ENCODE measurements around the gene FBP2. TPM values are rescaled to one million over a fixed set of nuclear protein-coding genes. Genes with fewer than 3 reads are reported as not detected.

The FBP2 gene
- total and polyA plus RNA-seq, 2 experiments from 2014 or later: not detected

DNA sequence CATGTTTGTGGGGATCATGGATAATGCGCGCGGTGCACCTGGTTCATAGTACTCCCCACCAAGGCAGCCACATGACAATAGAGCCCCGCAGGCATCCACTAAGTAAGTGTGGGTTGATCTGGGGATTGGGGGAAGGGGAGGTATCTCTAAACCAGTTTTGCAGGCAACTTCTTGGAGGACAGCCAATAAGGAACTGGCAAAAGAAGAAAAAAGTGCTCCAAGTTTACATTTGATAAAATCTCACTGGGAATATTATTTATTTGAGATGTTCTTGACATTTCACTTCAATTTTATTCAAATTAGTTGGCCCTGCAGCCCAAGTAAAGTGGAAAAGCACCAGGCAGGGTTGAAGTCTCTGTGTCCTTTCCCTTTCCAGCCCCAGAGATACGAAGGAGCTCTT lies 37.2 kb upstream of the FBP2 start (continued):
- TF ChIP-seq, protein P1, sequence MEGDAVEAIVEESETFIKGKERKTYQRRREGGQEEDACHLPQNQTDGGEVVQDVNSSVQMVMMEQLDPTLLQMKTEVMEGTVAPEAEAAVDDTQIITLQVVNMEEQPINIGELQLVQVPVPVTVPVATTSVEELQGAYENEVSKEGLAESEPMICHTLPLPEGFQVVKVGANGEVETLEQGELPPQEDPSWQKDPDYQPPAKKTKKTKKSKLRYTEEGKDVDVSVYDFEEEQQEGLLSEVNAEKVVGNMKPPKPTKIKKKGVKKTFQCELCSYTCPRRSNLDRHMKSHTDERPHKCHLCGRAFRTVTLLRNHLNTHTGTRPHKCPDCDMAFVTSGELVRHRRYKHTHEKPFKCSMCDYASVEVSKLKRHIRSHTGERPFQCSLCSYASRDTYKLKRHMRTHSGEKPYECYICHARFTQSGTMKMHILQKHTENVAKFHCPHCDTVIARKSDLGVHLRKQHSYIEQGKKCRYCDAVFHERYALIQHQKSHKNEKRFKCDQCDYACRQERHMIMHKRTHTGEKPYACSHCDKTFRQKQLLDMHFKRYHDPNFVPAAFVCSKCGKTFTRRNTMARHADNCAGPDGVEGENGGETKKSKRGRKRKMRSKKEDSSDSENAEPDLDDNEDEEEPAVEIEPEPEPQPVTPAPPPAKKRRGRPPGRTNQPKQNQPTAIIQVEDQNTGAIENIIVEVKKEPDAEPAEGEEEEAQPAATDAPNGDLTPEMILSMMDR (conservative IDR thresholded peaks at IDR 0.05; ENCODE audit: low read depth in 2 of 2): no peak

DNA sequence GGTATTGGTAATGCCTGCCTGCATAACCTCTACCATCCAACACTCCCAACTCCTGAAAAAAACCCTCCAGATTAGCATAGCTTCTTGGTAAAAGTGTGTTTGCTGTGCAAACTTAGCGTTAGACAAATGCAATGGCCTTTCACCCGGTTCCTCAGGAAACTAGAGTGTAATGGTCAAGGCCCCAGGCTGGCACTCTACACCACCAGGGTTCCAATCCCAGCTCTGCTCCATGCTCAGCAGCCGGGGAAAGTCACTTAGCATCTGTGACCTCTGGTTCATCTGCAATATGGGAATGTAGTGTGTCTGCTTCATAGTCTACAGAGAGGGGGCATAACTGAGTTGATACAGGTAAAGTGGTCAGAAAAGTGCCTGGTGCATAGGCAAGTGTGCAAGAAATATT lies 36.7 kb upstream of the FBP2 start:
- Histone ChIP-seq H3K4me3 (no peak overlapping the region), H3K27ac (ENCODE audit: low read depth) (no peak overlapping the region), H2AFZ (no peak overlapping the region), H4K20me1 (replicated peaks; ENCODE audit: insufficient read depth) (no peaks in the 10 kb centered on the region), H3K4me1 (ENCODE audit: insufficient read depth) (peaks cover 24% of the 10 kb centered on the region), H3K4me2 (peak overlapping the region; percentile 49; the same call in 1 of the 2 replicates), H3K9me2 (ENCODE audit: insufficient read depth) (no peaks in the 10 kb centered on the region), H3K27me3 (ENCODE audit: insufficient read depth) (0 out of 2 replicates have a peak, but pooled peaks cover 2% of the 10 kb centered on the region), H3K79me2 (replicated peaks; ENCODE audit: insufficient read depth) (no peaks in the 10 kb centered on the region), H3K36me3 (ENCODE audit: insufficient read depth) (no peaks in the 10 kb centered on the region), H3F3A (replicated peaks; ENCODE audit: low read depth) (no peaks in the 10 kb centered on the region)
- ATAC-seq: peak; percentile 13
- H3K36me3 Mint-ChIP-seq (ENCODE audit: low read depth): no peaks in the 10 kb centered on the region
- H3K27ac Mint-ChIP-seq: no peak overlapping the region
- H3K4me3 Mint-ChIP-seq: no peak overlapping the region
- TF ChIP-seq EZH2phosphoT487 (IDR thresholded peaks at IDR 0.05; ENCODE audit: unreplicated experiment) (no peak), CREB1 (CRISPR knock-in tag; IDR thresholded peaks at IDR 0.05; ENCODE audit: low read depth) (no peak)
- TF ChIP-seq, protein P2, sequence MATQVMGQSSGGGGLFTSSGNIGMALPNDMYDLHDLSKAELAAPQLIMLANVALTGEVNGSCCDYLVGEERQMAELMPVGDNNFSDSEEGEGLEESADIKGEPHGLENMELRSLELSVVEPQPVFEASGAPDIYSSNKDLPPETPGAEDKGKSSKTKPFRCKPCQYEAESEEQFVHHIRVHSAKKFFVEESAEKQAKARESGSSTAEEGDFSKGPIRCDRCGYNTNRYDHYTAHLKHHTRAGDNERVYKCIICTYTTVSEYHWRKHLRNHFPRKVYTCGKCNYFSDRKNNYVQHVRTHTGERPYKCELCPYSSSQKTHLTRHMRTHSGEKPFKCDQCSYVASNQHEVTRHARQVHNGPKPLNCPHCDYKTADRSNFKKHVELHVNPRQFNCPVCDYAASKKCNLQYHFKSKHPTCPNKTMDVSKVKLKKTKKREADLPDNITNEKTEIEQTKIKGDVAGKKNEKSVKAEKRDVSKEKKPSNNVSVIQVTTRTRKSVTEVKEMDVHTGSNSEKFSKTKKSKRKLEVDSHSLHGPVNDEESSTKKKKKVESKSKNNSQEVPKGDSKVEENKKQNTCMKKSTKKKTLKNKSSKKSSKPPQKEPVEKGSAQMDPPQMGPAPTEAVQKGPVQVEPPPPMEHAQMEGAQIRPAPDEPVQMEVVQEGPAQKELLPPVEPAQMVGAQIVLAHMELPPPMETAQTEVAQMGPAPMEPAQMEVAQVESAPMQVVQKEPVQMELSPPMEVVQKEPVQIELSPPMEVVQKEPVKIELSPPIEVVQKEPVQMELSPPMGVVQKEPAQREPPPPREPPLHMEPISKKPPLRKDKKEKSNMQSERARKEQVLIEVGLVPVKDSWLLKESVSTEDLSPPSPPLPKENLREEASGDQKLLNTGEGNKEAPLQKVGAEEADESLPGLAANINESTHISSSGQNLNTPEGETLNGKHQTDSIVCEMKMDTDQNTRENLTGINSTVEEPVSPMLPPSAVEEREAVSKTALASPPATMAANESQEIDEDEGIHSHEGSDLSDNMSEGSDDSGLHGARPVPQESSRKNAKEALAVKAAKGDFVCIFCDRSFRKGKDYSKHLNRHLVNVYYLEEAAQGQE (IDR thresholded peaks at IDR 0.05; ENCODE audit: unreplicated experiment): no peak
- TF ChIP-seq, protein P1 (conservative IDR thresholded peaks at IDR 0.05; ENCODE audit: low read depth in 2 of 2): 0 out of 4 replicates have a peak, but pooled peaks have one; percentile 8 to 15
- H3K9me3 Mint-ChIP-seq: no peaks in the 10 kb centered on the region
- H3K4me1 Mint-ChIP-seq: peaks cover 32% of the 10 kb centered on the region
- H3K27me3 Mint-ChIP-seq (ENCODE audit: insufficient read depth, low read depth, poor library complexity): peaks cover 9% of the 10 kb centered on the region
- DNase-seq (ENCODE audit: low spot score): no peak

DNA sequence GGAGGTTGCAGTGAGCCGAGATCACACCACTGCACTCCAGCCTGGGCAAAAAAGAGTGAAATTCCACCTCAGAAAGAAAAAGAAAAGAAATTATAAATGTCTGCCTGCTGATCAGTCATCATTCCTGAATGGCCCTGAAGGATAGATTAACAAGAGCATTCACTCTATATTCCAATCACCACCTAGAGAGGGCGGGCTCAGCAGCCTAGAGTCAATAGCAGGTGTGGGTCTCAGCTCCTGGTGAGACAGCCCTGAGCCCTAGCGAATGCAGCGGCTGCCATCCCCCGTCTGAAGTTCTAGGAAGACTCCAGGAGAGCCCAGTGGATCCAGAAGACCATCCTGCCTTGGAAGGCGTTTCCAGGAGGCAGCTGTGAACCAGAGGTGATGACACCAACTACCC lies 33.7 kb upstream of the FBP2 start:
- DNase-seq (ENCODE audit: low spot score): peak; percentile 64
- Histone ChIP-seq H2AFZ (peak overlapping the region; percentile 23; the same call in 1 of the 2 replicates), H3K79me2 (replicated peaks; ENCODE audit: insufficient read depth) (no peaks in the 10 kb centered on the region), H3K36me3 (ENCODE audit: insufficient read depth) (no peaks in the 10 kb centered on the region), H3F3A (replicated peaks; ENCODE audit: low read depth) (no peaks in the 10 kb centered on the region), H4K20me1 (replicated peaks; ENCODE audit: insufficient read depth) (no peaks in the 10 kb centered on the region), H3K4me1 (ENCODE audit: insufficient read depth) (peaks cover 22% of the 10 kb centered on the region), H3K27me3 (ENCODE audit: insufficient read depth) (no peaks in the 10 kb centered on the region), H3K4me2 (no peak overlapping the region), H3K27ac (ENCODE audit: low read depth) (no peak overlapping the region), H3K9me2 (ENCODE audit: insufficient read depth) (no peaks in the 10 kb centered on the region), H3K4me3 (no peak overlapping the region)
- Mint-ChIP-seq H3K27me3 (ENCODE audit: insufficient read depth, low read depth, poor library complexity) (peaks cover 11% of the 10 kb centered on the region), H3K4me1 (peaks cover 28% of the 10 kb centered on the region), H3K9me3 (no peaks in the 10 kb centered on the region), H3K27ac (no peak overlapping the region), H3K36me3 (ENCODE audit: low read depth) (no peaks in the 10 kb centered on the region), H3K4me3 (no peak overlapping the region)
- ATAC-seq: peak; percentile 67
- TF ChIP-seq, protein P2 (IDR thresholded peaks at IDR 0.05; ENCODE audit: unreplicated experiment): no peak
- TF ChIP-seq, protein P1 (conservative IDR thresholded peaks at IDR 0.05; ENCODE audit: low read depth in 2 of 2): peak; percentile 25 to 46; a peak in 3 of 4 replicates
